Measurements from ENCODE around the gene HMCN1.
"Not testable (repeated sequence)": the region's sequence is repeated elsewhere in the genome, so short reads cannot be mapped to it uniquely, and the experiment has no call there.

The HMCN1 gene

DNA sequence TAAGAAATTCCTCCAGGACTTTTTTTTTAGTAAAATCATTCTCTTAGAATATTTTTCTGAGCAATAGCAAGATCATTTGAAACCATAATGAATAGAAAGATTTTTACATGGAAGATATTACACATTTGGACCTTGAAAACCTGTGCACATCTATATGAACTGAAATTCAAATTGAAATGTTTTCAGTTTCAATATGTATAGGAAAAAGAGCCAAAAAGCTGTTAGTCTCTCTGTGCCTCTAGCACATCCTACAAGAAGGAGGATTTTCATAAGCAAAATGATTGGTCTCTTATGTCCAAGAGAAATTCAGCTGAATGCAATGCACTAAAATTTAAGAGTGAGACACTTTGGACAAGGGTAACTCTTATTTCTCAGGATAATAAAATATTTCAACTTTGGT lies 8.2 kb downstream of the HMCN1 start:
- DNase-seq: no peak

- no peak for DNase-seq
These were observed 11.0 kb downstream of the HMCN1 start for GRCh38 chr1:185745165-185745564.

DNA sequence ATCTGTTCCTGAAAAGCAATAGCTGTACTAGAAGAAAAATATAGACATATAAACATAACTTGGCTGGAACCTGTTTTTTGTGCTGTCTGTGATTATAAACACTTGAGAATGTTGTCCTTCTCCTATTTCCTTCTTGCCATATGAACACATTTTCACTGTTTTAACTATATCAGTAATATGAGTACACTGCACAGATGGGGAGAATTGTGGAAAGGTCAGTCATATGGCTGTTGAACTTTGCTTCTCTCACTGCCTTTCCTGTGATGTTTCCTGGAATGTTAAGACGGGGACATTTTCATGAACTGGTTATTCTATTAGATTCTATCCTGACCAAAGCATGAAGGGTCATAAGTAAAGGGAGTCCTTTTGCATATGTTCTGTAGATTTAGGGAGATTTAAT lies 24.9 kb downstream of the HMCN1 start:
- no peak for DNase-seq

- no peak for DNase-seq
These were observed 27.6 kb downstream of the HMCN1 start for GRCh38 chr1:185761841-185762240.

DNA sequence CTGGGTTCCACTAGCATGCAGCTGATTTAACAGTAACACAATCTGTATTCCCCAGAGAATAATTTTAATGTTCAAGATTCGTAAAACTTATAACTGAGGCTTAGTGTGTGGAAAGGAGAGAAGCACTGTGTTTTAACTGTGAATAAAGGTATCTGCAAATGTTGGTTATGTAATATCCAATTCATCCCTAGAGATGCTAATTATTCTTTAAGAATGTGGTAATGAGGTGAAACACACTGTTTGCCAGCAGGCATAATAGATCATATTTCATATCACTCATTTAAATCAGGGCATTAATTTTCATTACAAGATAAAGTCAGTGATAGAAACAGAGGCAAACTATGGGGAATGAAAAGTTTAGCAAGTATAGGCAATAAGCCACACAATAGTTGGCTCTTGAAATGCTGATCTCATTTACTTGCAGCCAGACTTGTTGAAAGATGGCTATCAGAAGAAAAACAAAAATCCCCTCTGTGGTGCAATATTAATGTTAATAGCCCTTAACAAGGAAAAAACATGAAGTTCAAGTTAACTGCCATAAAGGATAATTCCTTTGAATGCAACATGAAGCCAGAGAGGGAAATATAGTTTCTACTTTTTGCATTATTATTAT lies 33.4 kb downstream of the HMCN1 start:
- no peak for DNase-seq

DNA sequence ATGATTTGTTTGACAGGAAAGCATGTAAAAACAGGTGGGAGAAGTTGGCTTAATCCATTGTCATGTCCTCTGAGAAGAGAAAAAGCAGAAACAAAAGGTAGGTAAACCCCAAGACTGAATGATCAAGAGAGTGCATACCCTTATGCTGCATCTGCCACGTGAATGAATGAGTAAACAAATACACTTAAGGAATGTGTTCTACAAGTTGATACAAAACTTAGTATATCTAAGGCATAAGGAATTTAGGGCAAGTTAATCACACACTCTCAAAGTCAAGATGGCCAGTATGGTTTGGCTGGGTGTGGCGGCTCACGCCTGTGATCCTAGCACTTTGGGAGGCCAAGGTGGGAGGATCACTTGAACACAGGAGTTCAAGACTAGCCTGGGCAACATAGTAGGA lies 34.2 kb downstream of the HMCN1 start:
- DNase-seq: no peak

DNA sequence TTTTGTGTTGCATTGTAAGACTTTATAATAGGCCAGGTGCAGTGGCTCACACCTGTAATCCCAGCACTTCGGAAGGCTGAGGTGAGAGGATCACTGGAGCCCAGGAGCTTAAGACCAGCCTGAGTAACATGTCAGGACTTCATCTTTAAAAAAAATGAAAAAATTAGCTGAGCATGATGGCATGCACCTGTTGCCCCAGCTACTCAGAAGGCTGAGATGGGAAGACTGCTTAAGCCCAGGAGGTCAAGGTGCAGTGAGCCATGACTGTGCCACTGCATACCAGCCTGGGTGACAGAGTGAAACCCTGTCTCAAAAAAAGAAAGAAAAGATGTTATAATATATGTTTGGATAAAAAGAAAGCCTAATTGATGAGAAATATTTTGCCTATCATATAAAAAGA lies 34.9 kb downstream of the HMCN1 start:
- DNase-seq: no peak

- no peak for DNase-seq
These were observed 40.2 kb downstream of the HMCN1 start for GRCh38 chr1:185774394-185774793.

GRCh38 chr1:185775501-185775900 lies 41.3 kb downstream of the HMCN1 start:
- DNase-seq: no peak

DNA sequence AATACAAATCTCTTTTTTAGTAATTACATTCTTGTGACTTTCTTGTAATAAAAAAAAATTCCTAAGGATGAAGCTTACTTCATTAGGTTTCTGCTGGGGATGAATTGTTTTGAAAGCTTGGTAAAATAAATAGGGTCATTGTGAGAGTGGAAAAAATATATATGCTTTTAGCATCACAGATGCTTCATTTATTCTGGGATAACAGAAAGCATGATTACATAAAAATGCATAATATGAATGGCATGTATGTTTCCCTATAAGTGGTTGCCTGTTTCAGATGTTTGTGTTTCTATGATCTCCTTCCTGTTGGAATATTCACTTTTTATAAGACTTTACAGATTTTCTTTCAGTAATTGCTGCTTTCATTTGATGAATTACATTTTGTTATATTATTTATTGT lies 42.3 kb downstream of the HMCN1 start:
- DNase-seq: no peak

- not testable (repeated sequence) for DNase-seq
These were observed 49.7 kb downstream of the HMCN1 start for GRCh38 chr1:185783860-185784259.

- DNase-seq: no peak
These were observed 51.4 kb downstream of the HMCN1 start for GRCh38 chr1:185785586-185785985.

DNA sequence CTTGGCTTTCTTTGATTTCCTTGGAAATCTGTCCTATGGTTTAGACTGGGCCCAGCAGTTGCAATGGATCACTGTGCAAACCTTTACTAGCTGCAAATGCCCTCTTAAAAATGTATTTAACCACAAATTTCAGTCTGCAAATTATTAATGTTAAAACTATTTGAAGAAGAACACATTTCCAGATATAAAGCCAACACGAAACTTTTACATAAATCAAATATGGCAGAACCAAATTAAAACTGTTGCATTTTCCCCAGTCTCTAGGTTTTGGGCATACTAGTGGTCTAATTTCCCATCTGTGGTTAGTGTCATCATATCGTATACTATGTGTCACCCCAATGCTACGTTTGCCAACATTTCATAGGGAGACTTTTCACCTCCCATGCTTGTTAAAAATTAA lies 52.3 kb downstream of the HMCN1 start:
- DNase-seq: no peak

GRCh38 chr1:185787238-185787637 lies 53.0 kb downstream of the HMCN1 start:
- no peak for DNase-seq

GRCh38 chr1:185788386-185788785 lies 54.2 kb downstream of the HMCN1 start:
- DNase-seq: no peak

DNA sequence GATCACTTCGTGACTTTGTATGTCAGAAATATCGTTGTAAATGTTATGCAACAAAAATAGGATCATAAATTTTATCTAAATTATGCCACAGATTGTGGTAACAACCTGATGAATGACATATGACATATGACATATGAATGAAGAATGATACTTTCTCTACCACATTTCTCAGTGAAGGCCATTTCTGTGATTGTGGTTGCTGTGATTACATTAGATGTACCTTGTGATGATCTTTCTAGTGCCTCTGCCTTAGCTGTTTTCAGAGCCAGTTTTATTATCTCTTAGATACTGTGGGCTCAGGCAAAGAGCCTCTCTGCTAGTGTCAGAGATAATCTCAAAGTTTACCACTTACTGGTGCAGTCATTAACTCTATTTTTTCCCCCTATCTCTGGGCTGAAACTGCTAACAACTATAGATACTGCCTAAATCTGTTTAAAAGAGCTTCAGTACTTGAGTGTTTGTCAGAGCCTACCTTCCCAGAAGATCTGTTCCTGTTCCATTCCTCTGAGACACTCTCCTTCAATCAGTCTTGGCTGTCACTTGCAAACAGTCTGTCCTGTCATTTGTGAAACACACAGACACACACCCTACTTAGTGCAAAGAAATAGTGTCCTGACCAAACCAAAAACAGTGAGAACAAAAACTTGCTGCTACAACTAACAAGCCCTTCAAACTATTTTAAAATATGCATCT lies 55.5 kb downstream of the HMCN1 start:
- DNase-seq: no peak

DNA sequence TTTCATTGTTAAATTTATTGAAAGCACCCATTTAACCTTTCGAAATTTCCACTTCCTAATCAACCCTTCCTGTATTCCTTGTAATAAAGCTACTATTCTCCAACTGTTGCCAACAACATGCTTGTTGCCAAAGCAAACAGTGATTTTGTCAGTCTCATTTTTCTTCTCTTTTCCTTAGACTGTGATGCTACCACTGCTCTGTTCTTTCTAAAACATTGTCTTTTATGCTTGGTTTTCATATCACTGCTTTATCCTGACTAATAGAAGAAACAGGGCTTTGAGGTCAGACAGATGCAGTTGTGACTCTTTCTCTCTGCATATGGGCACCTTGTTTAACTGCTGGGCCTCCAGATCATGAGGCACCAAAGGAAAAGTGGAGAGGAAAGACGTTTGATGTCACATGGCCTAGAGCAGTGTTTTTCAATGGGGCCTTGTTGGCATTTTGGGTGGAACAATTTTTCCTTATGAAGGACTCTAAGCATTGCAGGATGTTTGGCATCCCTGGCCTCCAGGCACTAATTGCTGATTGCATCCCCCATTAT lies 56.1 kb downstream of the HMCN1 start:
- DNase-seq: no peak

DNA sequence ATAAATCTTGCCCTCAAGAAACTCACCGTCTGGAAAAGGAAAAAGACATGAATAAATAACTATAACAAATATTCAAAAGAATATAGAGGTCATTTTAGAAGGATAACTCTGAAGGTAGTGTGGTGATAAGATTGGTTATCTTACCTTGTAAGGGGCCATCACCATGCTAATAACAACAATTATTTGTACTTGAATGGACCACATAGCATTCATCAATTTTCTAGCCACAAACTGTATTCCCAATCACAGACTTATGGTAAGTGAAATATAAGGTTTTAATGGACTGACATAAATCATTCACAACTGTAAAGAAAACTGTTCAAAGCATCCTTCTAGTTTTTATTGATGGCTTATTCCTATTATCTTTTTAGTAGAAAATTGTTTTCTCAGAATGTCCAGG lies 57.8 kb downstream of the HMCN1 start:
- no peak for DNase-seq

- DNase-seq: not testable (repeated sequence)
These were observed 60.3 kb downstream of the HMCN1 start for GRCh38 chr1:185794495-185794894.

- DNase-seq: no peak
These were observed 61.0 kb downstream of the HMCN1 start for GRCh38 chr1:185795181-185795580.

DNA sequence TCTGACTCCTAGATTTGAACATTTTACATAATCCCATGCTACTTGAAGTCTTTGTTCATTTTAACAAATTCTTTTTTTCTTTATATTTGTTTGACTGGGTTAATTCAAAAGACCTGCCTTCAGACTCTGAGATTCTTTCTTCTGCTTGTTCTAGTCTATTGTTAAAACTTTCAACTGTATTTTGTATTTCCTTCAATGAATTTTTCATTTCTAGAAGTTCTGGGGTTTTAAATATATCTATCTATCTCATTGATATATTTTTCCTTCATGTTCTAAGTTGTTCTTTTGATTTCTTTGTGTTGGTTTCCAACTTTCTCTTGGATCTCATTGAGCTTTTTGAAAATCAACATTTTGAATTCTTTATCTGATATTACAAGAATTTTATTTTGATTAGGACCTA lies 64.3 kb downstream of the HMCN1 start:
- DNase-seq: no peak

- no peak for DNase-seq
These were observed 69.0 kb downstream of the HMCN1 start for GRCh38 chr1:185803241-185803640.

DNA sequence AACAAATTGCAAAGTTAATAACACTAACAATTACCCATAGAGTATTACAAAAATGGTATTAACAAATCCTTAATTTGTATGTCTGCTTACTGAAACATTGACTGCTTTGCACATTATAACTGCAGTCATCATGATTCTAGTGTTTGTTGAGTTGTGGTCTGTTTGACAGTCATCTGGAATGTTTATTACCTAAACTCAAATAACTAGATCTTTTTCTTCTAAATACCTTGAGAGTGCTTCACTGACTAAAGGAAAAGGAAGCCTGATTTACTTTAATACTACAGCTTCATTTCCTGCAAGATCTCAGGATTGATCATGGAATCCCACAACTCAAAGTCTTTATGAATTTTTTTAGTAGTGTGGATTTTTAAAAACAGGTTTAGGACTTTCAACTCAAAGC lies 70.0 kb downstream of the HMCN1 start:
- DNase-seq: no peak

GRCh38 chr1:185804608-185805007 lies 70.4 kb downstream of the HMCN1 start:
- no peak for DNase-seq

- DNase-seq: no peak
These were observed 73.1 kb downstream of the HMCN1 start for GRCh38 chr1:185807275-185807674.
